Measurements from ENCODE around the gene TIPARP. TPM values are rescaled to one million over a fixed set of nuclear protein-coding genes. Genes with fewer than 3 reads are reported as not detected.

The TIPARP gene
- total RNA-seq, 1 experiment from 2014 or later: 35.0 TPM

DNA sequence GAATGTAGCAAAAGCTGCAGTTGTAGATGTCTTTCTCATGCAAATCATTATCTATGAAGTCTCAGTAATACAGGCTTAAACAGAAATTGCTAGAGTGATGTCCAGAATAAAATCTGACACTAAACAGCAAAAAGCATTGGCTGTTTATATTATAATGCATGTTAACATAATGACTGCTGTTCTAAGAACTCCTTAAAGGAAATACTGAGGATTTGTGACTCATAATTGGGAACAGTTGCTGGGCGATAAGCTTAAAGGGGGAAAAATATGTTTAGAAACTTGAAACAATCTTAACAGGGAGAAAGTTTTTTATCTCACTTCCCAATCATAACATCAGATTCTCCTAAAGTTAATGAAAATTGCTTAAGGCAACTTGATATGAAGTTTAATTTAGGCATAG is 17.5 kb downstream of the TIPARP start:
- Histone ChIP-seq H3K36me3 (ENCODE audit: low read depth) (peaks cover 54% of the 10 kb centered on the region), H3K79me2 (ENCODE audit: low read depth) (peaks cover 91% of the 10 kb centered on the region), H3F3A (ENCODE audit: insufficient read depth, low read depth) (peaks cover 27% of the 10 kb centered on the region; the same call in 1 of the 2 replicates), H3K27ac (peak overlapping the region; percentile 3), H3K4me3 (no peak overlapping the region), H3K9me2 (ENCODE audit: insufficient read depth) (no peaks in the 10 kb centered on the region), H3K4me1 (replicated peaks; ENCODE audit: insufficient read depth) (peaks cover 17% of the 10 kb centered on the region), H3K9me3 (ENCODE audit: insufficient read depth, low read depth) (no peaks in the 10 kb centered on the region), H3K27me3 (ENCODE audit: insufficient read depth, low read depth) (no peaks in the 10 kb centered on the region), H4K20me1 (ENCODE audit: insufficient read depth) (peaks cover 29% of the 10 kb centered on the region), H3K4me2 (no peak overlapping the region), H2AFZ (no peak overlapping the region)
- no peak for TF ChIP-seq EZH2 (IDR thresholded peaks at IDR 0.05; ENCODE audit: low read depth)
- TF ChIP-seq, protein P1, sequence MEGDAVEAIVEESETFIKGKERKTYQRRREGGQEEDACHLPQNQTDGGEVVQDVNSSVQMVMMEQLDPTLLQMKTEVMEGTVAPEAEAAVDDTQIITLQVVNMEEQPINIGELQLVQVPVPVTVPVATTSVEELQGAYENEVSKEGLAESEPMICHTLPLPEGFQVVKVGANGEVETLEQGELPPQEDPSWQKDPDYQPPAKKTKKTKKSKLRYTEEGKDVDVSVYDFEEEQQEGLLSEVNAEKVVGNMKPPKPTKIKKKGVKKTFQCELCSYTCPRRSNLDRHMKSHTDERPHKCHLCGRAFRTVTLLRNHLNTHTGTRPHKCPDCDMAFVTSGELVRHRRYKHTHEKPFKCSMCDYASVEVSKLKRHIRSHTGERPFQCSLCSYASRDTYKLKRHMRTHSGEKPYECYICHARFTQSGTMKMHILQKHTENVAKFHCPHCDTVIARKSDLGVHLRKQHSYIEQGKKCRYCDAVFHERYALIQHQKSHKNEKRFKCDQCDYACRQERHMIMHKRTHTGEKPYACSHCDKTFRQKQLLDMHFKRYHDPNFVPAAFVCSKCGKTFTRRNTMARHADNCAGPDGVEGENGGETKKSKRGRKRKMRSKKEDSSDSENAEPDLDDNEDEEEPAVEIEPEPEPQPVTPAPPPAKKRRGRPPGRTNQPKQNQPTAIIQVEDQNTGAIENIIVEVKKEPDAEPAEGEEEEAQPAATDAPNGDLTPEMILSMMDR (conservative IDR thresholded peaks at IDR 0.05): no peak
- ChIA-PET CTCF (interaction anchor here (0.6 kb wide), 1 partner anchor 242 kb away, joined by 3 read pairs; no protein-coding TSS in a partner anchor), POLR2A (ENCODE audit: unreplicated experiment) (interaction anchor here (0.7 to 1.0 kb wide), 2 partner anchors 430 to 469 kb away, joined by 3 to 5 read pairs; no protein-coding TSS in a partner anchor)
- intact Hi-C loops (cut with micrococcal nuclease; ENCODE audit: unreplicated experiment): no loop called here
- DNase-seq: no peak
- no TSS peak for BruUV-seq (replicated peaks)

DNA sequence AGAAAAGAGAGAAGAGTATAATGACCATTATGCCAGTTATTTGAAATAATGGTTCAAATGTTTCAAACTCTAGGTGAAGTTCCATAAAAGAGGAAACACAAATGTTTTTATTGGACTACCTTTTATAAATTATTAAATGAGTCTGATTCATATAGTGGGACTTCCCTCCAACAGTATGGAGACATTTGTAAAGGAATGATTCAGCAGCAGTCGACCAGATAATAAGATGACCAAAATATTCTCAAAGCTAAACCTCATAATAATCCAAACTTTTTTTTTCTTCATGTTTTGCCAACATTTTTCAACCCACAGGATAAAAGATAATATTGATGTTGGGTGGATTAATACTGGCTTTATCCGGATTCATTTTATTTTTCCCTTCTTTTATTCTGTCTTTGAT is 18.8 kb downstream of the TIPARP start:
- Histone ChIP-seq H3K79me2 (ENCODE audit: low read depth) (peaks cover 86% of the 10 kb centered on the region), H3K27ac (0 out of 2 replicates have a peak overlapping the region, but pooled peaks have one; percentile 5), H3F3A (ENCODE audit: insufficient read depth, low read depth) (peaks cover 26% of the 10 kb centered on the region; the same call in 1 of the 2 replicates), H3K4me2 (no peak overlapping the region), H3K4me3 (no peak overlapping the region), H3K9me3 (ENCODE audit: insufficient read depth, low read depth) (no peaks in the 10 kb centered on the region), H4K20me1 (ENCODE audit: insufficient read depth) (peaks cover 24% of the 10 kb centered on the region), H2AFZ (no peak overlapping the region), H3K27me3 (ENCODE audit: insufficient read depth, low read depth) (no peaks in the 10 kb centered on the region), H3K4me1 (replicated peaks; ENCODE audit: insufficient read depth) (peaks cover 15% of the 10 kb centered on the region), H3K9me2 (ENCODE audit: insufficient read depth) (no peaks in the 10 kb centered on the region), H3K36me3 (ENCODE audit: low read depth) (peaks cover 60% of the 10 kb centered on the region)
- ChIA-PET POLR2A (ENCODE audit: unreplicated experiment) (no interaction called here), CTCF (no interaction called here)
- TF ChIP-seq, protein P1 (conservative IDR thresholded peaks at IDR 0.05): no peak
- TF ChIP-seq EZH2 (IDR thresholded peaks at IDR 0.05; ENCODE audit: low read depth): no peak
- intact Hi-C loops (cut with micrococcal nuclease; ENCODE audit: unreplicated experiment): no loop called here
- DNase-seq: no peak
- no TSS peak for BruUV-seq (replicated peaks)

DNA sequence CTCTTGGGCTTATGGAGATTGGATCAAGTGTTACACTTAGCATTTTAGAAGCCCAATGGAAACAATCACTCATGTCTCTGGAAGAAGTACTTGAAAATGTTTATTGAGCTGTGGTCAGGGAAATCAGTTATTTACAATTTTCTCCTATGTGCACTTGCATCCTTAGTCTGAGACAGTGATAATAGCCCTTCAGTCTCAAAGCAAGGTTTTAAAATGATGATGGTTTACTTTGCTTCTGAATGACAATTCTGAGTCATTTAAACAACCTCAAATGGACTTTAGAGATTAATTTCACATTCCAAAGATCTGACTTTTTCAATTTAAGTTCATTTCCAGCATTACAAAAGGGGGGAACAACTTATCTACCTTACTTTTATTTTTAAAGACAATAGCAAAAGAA is 20.1 kb downstream of the TIPARP start:
- no peaks in the 10 kb centered on the region for H3K9me2 ChIP-seq (ENCODE audit: insufficient read depth)
- H3F3A ChIP-seq (ENCODE audit: insufficient read depth, low read depth): peaks cover 26% of the 10 kb centered on the region
- no peak overlapping the region for H3K27ac ChIP-seq
- intact Hi-C loops (cut with micrococcal nuclease; ENCODE audit: unreplicated experiment): no loop called here
- no peak overlapping the region for H3K4me2 ChIP-seq
- TF ChIP-seq EZH2 (IDR thresholded peaks at IDR 0.05; ENCODE audit: low read depth): no peak
- TF ChIP-seq, protein P1 (conservative IDR thresholded peaks at IDR 0.05): no peak
- H3K9me3 ChIP-seq (ENCODE audit: insufficient read depth, low read depth): no peaks in the 10 kb centered on the region
- H4K20me1 ChIP-seq (ENCODE audit: insufficient read depth): peaks cover 15% of the 10 kb centered on the region
- H3K4me1 ChIP-seq (replicated peaks; ENCODE audit: insufficient read depth): peaks cover 15% of the 10 kb centered on the region
- BruUV-seq (replicated peaks): no TSS peak
- DNase-seq: no peak
- H3K79me2 ChIP-seq (ENCODE audit: low read depth): peaks cover 86% of the 10 kb centered on the region
- H3K27me3 ChIP-seq (ENCODE audit: insufficient read depth, low read depth): no peaks in the 10 kb centered on the region
- ChIA-PET CTCF (no interaction called here), POLR2A (ENCODE audit: unreplicated experiment) (interaction anchor here (0.6 kb wide), 1 partner anchor 12 kb away, joined by 3 read pairs; no protein-coding TSS in a partner anchor)
- no peak overlapping the region for H2AFZ ChIP-seq
- no peak overlapping the region for H3K4me3 ChIP-seq
- peaks cover 63% of the 10 kb centered on the region for H3K36me3 ChIP-seq (ENCODE audit: low read depth)
